H1 (cell line): ENCODE results near the gene GOLGA1. TPM values are rescaled to one million over a fixed set of nuclear protein-coding genes. Genes with fewer than 3 reads are reported as not detected.

Experiments used
- CTCF ChIA-PET: fragments of 300-600 bp; sonication (Branson Sonifier 250); formaldehyde crosslinking; loops from one replicate; lab custom pipeline; 2021; ENCODE audit not compliant: partially characterized antibody; lab: Charles Lee
- POLR2A ChIA-PET: fragments of 300-600 bp; sonication (Branson Sonifier 250); formaldehyde crosslinking; loops from one replicate; lab custom pipeline; 2021; ENCODE audit warnings: inconsistent platforms; ENCODE audit not compliant: partially characterized antibody; lab: Charles Lee
- DNase-seq, 2 experiments: peaks; one replicate each; pipeline versions ENCODE4 v3.0.0 to v3.0.0-alpha.2; 2010 to 2022; ENCODE audit warnings: low spot score in 2 of 2, low read depth in 1 of 2, mixed read lengths in 1 of 2
- FAIRE-seq: peaks from 2 replicates; lab custom pipeline; 2011; peaks lifted over from hg19 to GRCh38; lab: Jason Lieb, UNC
- H2AFZ ChIP-seq: 2 replicates; pipeline ENCODE4 v1.8.1; 2012; ENCODE audit warnings: low read length, inconsistent platforms
- H2AK5ac ChIP-seq: 2 replicates; pipeline ENCODE4 v1.6.1; 2013; ENCODE audit warnings: low read depth, low read length
- H2BK120ac ChIP-seq: replicated peaks from 2 replicates; pipeline ENCODE3; 2013; ENCODE audit warnings: low read depth, low read length, inconsistent platforms
- H2BK12ac ChIP-seq: 2 replicates; pipeline ENCODE4 v1.6.1; 2013; ENCODE audit warnings: low read depth, low read length
- H2BK15ac ChIP-seq: 2 replicates; pipeline ENCODE4 v1.6.1; 2013; ENCODE audit warnings: low read length
- H2BK20ac ChIP-seq: 2 replicates; pipeline ENCODE4 v1.6.1; 2013; ENCODE audit warnings: low read length
- H2BK5ac ChIP-seq: 2 replicates; pipeline ENCODE4 v1.6.1; 2013; ENCODE audit warnings: low read depth, low read length
- H3K14ac ChIP-seq: 2 replicates; pipeline ENCODE4 v1.6.1; 2013; ENCODE audit warnings: inconsistent platforms; ENCODE audit not compliant: insufficient read length
- H3K18ac ChIP-seq: 2 replicates; pipeline ENCODE4 v1.6.1; 2013; ENCODE audit warnings: low read length; ENCODE audit errors: extremely low read depth
- H3K23ac ChIP-seq: 2 replicates; pipeline ENCODE4 v1.6.1; 2013; ENCODE audit warnings: inconsistent platforms; ENCODE audit not compliant: insufficient read length
- H3K23me2 ChIP-seq: 2 replicates; pipeline ENCODE4 v1.6.1; 2013; ENCODE audit warnings: low read depth, low read length
- H3K27ac ChIP-seq: 2 replicates; pipeline ENCODE4 v1.6.1; 2011; ENCODE audit warnings: low read depth, low read length, inconsistent platforms
- H3K27me3 ChIP-seq, 4 experiments: replicated peaks in 1 of 4; 1 replicate in 1 of 4; 2 replicates in 3 of 4; pipeline versions ENCODE4 v1.6.1 to v1.8.1; 2011 to 2013; ENCODE audit warnings: low read length in 3 of 4, mild to moderate bottlenecking in 3 of 4, inconsistent platforms in 2 of 4, mixed read lengths in 2 of 4, moderate library complexity in 1 of 4; ENCODE audit not compliant: control insufficient read depth in 3 of 4, insufficient read depth in 3 of 4; ENCODE audit errors: extremely low read depth in 1 of 4
- H3K36me3 ChIP-seq, 4 experiments: 2 replicates each; pipeline versions ENCODE4 v1.6.1 to v1.8.1; 2011 to 2013; ENCODE audit warnings: mild to moderate bottlenecking in 4 of 4, low read length in 3 of 4, moderate library complexity in 2 of 4, control low read depth in 1 of 4, inconsistent platforms in 1 of 4; ENCODE audit not compliant: insufficient read depth in 4 of 4, control insufficient read depth in 2 of 4
- H3K4ac ChIP-seq: replicated peaks from 2 replicates; pipeline ENCODE3; 2013; ENCODE audit warnings: low read length, low read depth, mixed read lengths, inconsistent platforms; ENCODE audit not compliant: insufficient read length
- H3K4me1 ChIP-seq, 4 experiments: replicated peaks in 1 of 4; 1 replicate in 1 of 4; 2 replicates in 3 of 4; pipeline versions ENCODE4 v1.6.1 to v1.8.1; 2011 to 2013; ENCODE audit warnings: low read length in 3 of 4, inconsistent platforms in 2 of 4, mixed read lengths in 1 of 4; ENCODE audit not compliant: insufficient read depth in 4 of 4, control insufficient read depth in 3 of 4
- H3K4me2 ChIP-seq, 2 experiments: 2 replicates each; pipeline versions ENCODE4 v1.6.1 to v1.8.1; 2011 to 2013; ENCODE audit warnings: low read depth in 2 of 2, low read length in 2 of 2, control low read depth in 1 of 2, inconsistent platforms in 1 of 2, mild to moderate bottlenecking in 1 of 2; ENCODE audit not compliant: insufficient read depth in 1 of 2
- H3K4me3 ChIP-seq, 4 experiments: fragments of 200-600, 300-600 bp in 1 of 4; sonication (generic), shearing (Covaris generic), sonication (Bioruptor Twin) in 1 of 4; 2 replicates each; pipeline versions ENCODE4 v1.5.1 to v1.8.1; 2011 to 2016; ENCODE audit warnings: low read length in 4 of 4, low read depth in 3 of 4, control low read depth in 2 of 4, inconsistent platforms in 2 of 4, mild to moderate bottlenecking in 2 of 4, mixed read lengths in 1 of 4, moderate library complexity in 1 of 4; ENCODE audit not compliant: insufficient read depth in 2 of 4; ENCODE audit errors: extremely low read depth in 1 of 4
- H3K56ac ChIP-seq: replicated peaks from 2 replicates; pipeline ENCODE3; 2013; ENCODE audit warnings: low read depth, mild to moderate bottlenecking, mixed read lengths, low read length, inconsistent platforms; ENCODE audit not compliant: insufficient read length
- H3K79me1 ChIP-seq: 2 replicates; pipeline ENCODE4 v1.6.1; 2013; ENCODE audit warnings: low read depth, low read length, control low read depth
- H3K79me2 ChIP-seq, 2 experiments: 2 replicates each; pipeline versions ENCODE4 v1.6.1 to v1.8.1; 2012 to 2013; ENCODE audit warnings: low read length in 2 of 2, mild to moderate bottlenecking in 2 of 2, inconsistent platforms in 1 of 2; ENCODE audit not compliant: insufficient read depth in 2 of 2, control insufficient read depth in 1 of 2
- H3K9ac ChIP-seq, 4 experiments: replicated peaks in 1 of 4; 1 replicate in 1 of 4; 2 replicates in 3 of 4; pipeline versions ENCODE4 v1.6.1 to v1.8.1; 2011 to 2013; ENCODE audit warnings: low read depth in 3 of 4, low read length in 3 of 4, control low read depth in 2 of 4, mild to moderate bottlenecking in 2 of 4, moderate library complexity in 2 of 4, inconsistent platforms in 1 of 4; ENCODE audit errors: extremely low read depth in 1 of 4
- H3K9me3 ChIP-seq, 2 experiments: 2 replicates each; pipeline versions ENCODE4 v1.6.1 to v1.8.1; 2012 to 2013; ENCODE audit warnings: mild to moderate bottlenecking in 2 of 2, moderate library complexity in 2 of 2, control low read depth in 1 of 2, inconsistent platforms in 1 of 2, low read depth in 1 of 2, low read length in 1 of 2, mixed read lengths in 1 of 2; ENCODE audit not compliant: insufficient read depth in 2 of 2
- H4K20me1 ChIP-seq, 2 experiments: replicated peaks in 1 of 2; 2 replicates each; pipeline versions ENCODE3 to v1.8.1; 2011 to 2013; ENCODE audit warnings: inconsistent platforms in 2 of 2, low read length in 2 of 2, mild to moderate bottlenecking in 1 of 2; ENCODE audit not compliant: insufficient read depth in 2 of 2, control insufficient read depth in 1 of 2
- H4K5ac ChIP-seq: 2 replicates; pipeline ENCODE4 v1.6.1; 2013; ENCODE audit warnings: low read length, low read depth, mixed read lengths, inconsistent platforms; ENCODE audit not compliant: insufficient read length
- H4K8ac ChIP-seq: 2 replicates; pipeline ENCODE4 v1.8.0; 2013; ENCODE audit warnings: mild to moderate bottlenecking, moderate library complexity, low read length, inconsistent platforms; ENCODE audit not compliant: insufficient read depth; ENCODE audit errors: extremely low read depth
- H4K91ac ChIP-seq: replicated peaks from 2 replicates; pipeline ENCODE3; 2013; ENCODE audit warnings: low read length, mixed read lengths, inconsistent platforms; ENCODE audit not compliant: insufficient read length
- ASH2L ChIP-seq: fragments of 200-600, 300-600 bp; sonication (generic); IDR thresholded peaks from one replicate; pipeline ENCODE4 v1.7.1; 2017; ENCODE audit warnings: low read length
- EP300 ChIP-seq, 2 experiments: IDR thresholded peaks; 1 replicate in 1 of 2; 2 replicates in 1 of 2; pipeline ENCODE4 v1.6.1; 2011 to 2012; ENCODE audit warnings: low read depth in 2 of 2, low read length in 2 of 2, mild to moderate bottlenecking in 2 of 2, borderline replicate concordance in 1 of 2, inconsistent platforms in 1 of 2, moderate library complexity in 1 of 2
- EZH2 ChIP-seq: fragments of 200-600 bp; sonication (generic); IDR thresholded peaks from 2 replicates; pipeline ENCODE4 v1.7.1; 2012; ENCODE audit warnings: low read depth, mild to moderate bottlenecking, moderate library complexity, low read length, inconsistent platforms; ENCODE audit not compliant: severe bottlenecking
- HDAC6 ChIP-seq: IDR thresholded peaks from one replicate; pipeline ENCODE4 v1.7.1; 2012; ENCODE audit warnings: low read depth, mild to moderate bottlenecking, inconsistent platforms, low read length, moderate library complexity
- POLR2AphosphoS5 ChIP-seq: IDR thresholded peaks from 2 replicates; pipeline ENCODE4 v1.6.1; 2011; ENCODE audit warnings: low read depth, low read length
- RAD21 ChIP-seq, 2 experiments: IDR thresholded peaks in 1 of 2; conservative IDR thresholded peaks in 1 of 2; 2 replicates each; pipeline ENCODE4 v1.6.1; 2011; ENCODE audit warnings: low read depth in 2 of 2, low read length in 2 of 2, improper control_type of control experiment in 1 of 2, inconsistent platforms in 1 of 2, mild to moderate bottlenecking in 1 of 2, moderate library complexity in 1 of 2
- SP1 ChIP-seq: IDR thresholded peaks from 2 replicates; pipeline ENCODE4 v1.6.1; 2011; ENCODE audit warnings: low read depth, low read length
- SUZ12 ChIP-seq: fragments of 200-600 bp; sonication (generic); IDR thresholded peaks from 2 replicates; pipeline ENCODE4 v1.6.1; 2012; ENCODE audit warnings: mild to moderate bottlenecking, inconsistent platforms, low read length, moderate library complexity, mixed read lengths
- ZNF274 ChIP-seq: IDR thresholded peaks from 2 replicates; pipeline ENCODE4 v1.7.0; 2012; ENCODE audit warnings: low read length, borderline replicate concordance; ENCODE audit errors: extremely low read depth
- polyA plus RNA-seq, 7 experiments: library from polyadenylated mRNA; depleted of rRNA in 3 of 7; stranded (reverse) in 5 of 7; unstranded in 2 of 7; fragments of >200 nt in 5 of 7; fragments of 200-250 nt in 2 of 7; gene quantifications; 1 replicate in 5 of 7; 2 replicates in 1 of 7; 4 replicates in 1 of 7; pipeline versions ENCODE4 v1.2.1 to v1.2.3, GENCODE V29; 2011 to 2013; ENCODE audit warnings: missing spikeins in 2 of 7, mixed read lengths in 2 of 7
- total RNA-seq: library from RNA; stranded (reverse); fragmentation: NEBNext Ultra II Directional; extraction: Animal tissue kit (Norgen Biotek cat#: 25700); gene quantifications from 2 replicates; pipeline ENCODE4 v1.2.1, GENCODE V29; 2021

GOLGA1 gene
- total and polyA plus RNA-seq, 2 of the 8 experiments (the other 6 are each of a cell fraction or from before 2014, with no cell fraction given): 4.8 to 6.5 TPM

GRCh38 chr9:124934290-124934689 lies 6.6 kb downstream of the GOLGA1 start:
- Histone ChIP-seq H2BK20ac (no peak overlapping the region), H4K5ac (no peak overlapping the region), H3K4me1 (no peaks in the 10 kb centered on the region), H3K9me3 (no peaks in the 10 kb centered on the region), H2BK120ac (no peak overlapping the region), H3K23me2 (no peaks in the 10 kb centered on the region), H3K23ac (no peak overlapping the region), H3K79me1 (no peaks in the 10 kb centered on the region), H4K91ac (no peak overlapping the region), H2BK15ac (no peak overlapping the region), H2AK5ac (no peak overlapping the region), H3K56ac (no peak overlapping the region), H2AFZ (no peak overlapping the region), H3K36me3 (peaks cover 0 to 4% (median under 1%) of the 10 kb centered on the region in 4 experiments; a peak in 3 of 8 replicates), H4K20me1 (no peaks in the 10 kb centered on the region), H3K27ac (no peak overlapping the region), H2BK12ac (no peak overlapping the region), H3K4me3 (no peak overlapping the region), H4K8ac (no peak overlapping the region), H3K4ac (no peak overlapping the region), H3K27me3 (no peaks in the 10 kb centered on the region), H3K4me2 (no peak overlapping the region), H2BK5ac (no peak overlapping the region), H3K18ac (no peak overlapping the region), H3K79me2 (no peaks in the 10 kb centered on the region), H3K14ac (no peak overlapping the region), H3K9ac (no peak overlapping the region)
- TF ChIP-seq ASH2L (no peak), ZNF274 (no peak), POLR2AphosphoS5 (no peak), SP1 (no peak), EP300 (IDR thresholded peaks at IDR 0.05; ENCODE audit: borderline replicate concordance in 1 of 2, low read depth in 2 of 2, low read length in 2 of 2) (no peak), EZH2 (no peak), HDAC6 (no peak), RAD21 (IDR thresholded peaks at IDR 0.05 in 1 of 2, conservative IDR thresholded peaks at IDR 0.05 in 1 of 2; ENCODE audit: low read depth in 2 of 2, low read length in 2 of 2) (no peak), SUZ12 (no peak)
- POLR2A ChIA-PET: no interaction called here
- CTCF ChIA-PET: no interaction called here
- no peak for FAIRE-seq
- no peak for DNase-seq
